Neuronal stem cell (in vitro differentiated cells): ENCODE results near the gene DNM1L.

Source experiments
- DNase-seq: peaks from one replicate; pipeline ENCODE4 v3.0.0-alpha.2; 2013; ENCODE audit warnings: low spot score
- H2AFZ ChIP-seq: one replicate; pipeline ENCODE4 v1.6.1; 2013; ENCODE audit warnings: mild to moderate bottlenecking, low read length, inconsistent platforms
- H2AK5ac ChIP-seq: 2 replicates; pipeline ENCODE4 v1.6.1; 2013; ENCODE audit warnings: low read depth, mild to moderate bottlenecking, inconsistent platforms, low read length, moderate library complexity, mixed read lengths
- H2BK120ac ChIP-seq: 2 replicates; pipeline ENCODE4 v1.6.1; 2013; ENCODE audit warnings: low read depth, mild to moderate bottlenecking, inconsistent platforms, low read length, moderate library complexity, mixed read lengths
- H2BK12ac ChIP-seq: one replicate; pipeline ENCODE4 v1.6.1; 2013; ENCODE audit warnings: low read length, inconsistent platforms
- H2BK15ac ChIP-seq: 2 replicates; pipeline ENCODE4 v1.6.1; 2013; ENCODE audit warnings: mild to moderate bottlenecking, low read length, inconsistent platforms, mixed read lengths
- H2BK5ac ChIP-seq: one replicate; pipeline ENCODE4 v1.6.1; 2013; ENCODE audit warnings: inconsistent platforms, mild to moderate bottlenecking, low read length, moderate library complexity
- H3K14ac ChIP-seq: one replicate; pipeline ENCODE4 v1.6.1; 2013; ENCODE audit warnings: low read length, inconsistent platforms
- H3K18ac ChIP-seq: 2 replicates; pipeline ENCODE4 v1.6.1; 2013; ENCODE audit warnings: low read length, inconsistent platforms
- H3K23ac ChIP-seq: 2 replicates; pipeline ENCODE4 v1.6.1; 2013; ENCODE audit warnings: low read depth, mild to moderate bottlenecking, mixed read lengths, low read length, inconsistent platforms; ENCODE audit not compliant: poor library complexity
- H3K27ac ChIP-seq: replicated peaks from 3 replicates; pipeline ENCODE4 v1.5.1; 2013; ENCODE audit warnings: low read length, inconsistent platforms
- H3K27me3 ChIP-seq, 3 experiments: 2 replicates each; pipeline ENCODE4 v1.6.1; 2013; ENCODE audit warnings: low read length in 3 of 3, mild to moderate bottlenecking in 2 of 3, inconsistent platforms in 1 of 3, low read depth in 1 of 3, mixed read lengths in 1 of 3, moderate library complexity in 1 of 3; ENCODE audit not compliant: control insufficient read depth in 3 of 3, insufficient read depth in 3 of 3
- H3K36me3 ChIP-seq, 2 donors: replicated peaks in 1 of 2; 2 replicates each; pipeline ENCODE4 v1.6.1; 2013; ENCODE audit warnings: low read length in 2 of 2; ENCODE audit not compliant: control insufficient read depth in 2 of 2, insufficient read depth in 2 of 2
- H3K4ac ChIP-seq: 2 replicates; pipeline ENCODE4 v1.6.1; 2013; ENCODE audit warnings: inconsistent platforms, mild to moderate bottlenecking, low read length, moderate library complexity
- H3K4me1 ChIP-seq, 2 donors: 1 replicate in 1 of 2; 2 replicates in 1 of 2; pipeline ENCODE4 v1.6.1; 2013; ENCODE audit warnings: low read length in 2 of 2, low read depth in 1 of 2; ENCODE audit not compliant: control insufficient read depth in 2 of 2, insufficient read depth in 1 of 2
- H3K4me2 ChIP-seq: one replicate; pipeline ENCODE4 v1.6.1; 2013; ENCODE audit warnings: mild to moderate bottlenecking, low read length, inconsistent platforms; ENCODE audit not compliant: insufficient read depth, poor library complexity, severe bottlenecking
- H3K4me3 ChIP-seq, 2 donors: 2 replicates each; pipeline ENCODE4 v1.5.1; 2013; ENCODE audit warnings: low read length in 2 of 2, mild to moderate bottlenecking in 2 of 2, inconsistent platforms in 1 of 2, moderate library complexity in 1 of 2
- H3K79me1 ChIP-seq: one replicate; pipeline ENCODE4 v1.6.1; 2013; ENCODE audit warnings: low read depth, mild to moderate bottlenecking, inconsistent platforms, low read length, moderate library complexity
- H3K9ac ChIP-seq: one replicate; pipeline ENCODE4 v1.6.1; 2013; ENCODE audit warnings: mild to moderate bottlenecking, low read depth, low read length, inconsistent platforms; ENCODE audit not compliant: poor library complexity
- H3K9me3 ChIP-seq, 2 donors: replicated peaks in 1 of 2; 2 replicates each; pipeline versions ENCODE3 to v1.6.1; 2013; ENCODE audit warnings: low read length in 2 of 2, mild to moderate bottlenecking in 2 of 2, inconsistent platforms in 1 of 2, low read depth in 1 of 2, mixed read lengths in 1 of 2, moderate library complexity in 1 of 2; ENCODE audit not compliant: control insufficient read depth in 2 of 2, insufficient read depth in 1 of 2
- H4K8ac ChIP-seq: one replicate; pipeline ENCODE4 v1.6.1; 2013; ENCODE audit warnings: low read depth, mild to moderate bottlenecking, inconsistent platforms, low read length, moderate library complexity
- H4K91ac ChIP-seq: one replicate; pipeline ENCODE4 v1.6.1; 2013; ENCODE audit warnings: low read length, low read depth, mild to moderate bottlenecking, inconsistent platforms; ENCODE audit not compliant: poor library complexity
- WGBS, 2 donors: extraction: QIAGEN DNeasy Blood & Tissue Kit; methylation state at CpG; one replicate each; pipeline ENCODE4 v1.1.7; 2013; ENCODE audit warnings: missing lambda C conversion rate in 2 of 2, mixed read lengths in 1 of 2; ENCODE audit not compliant: insufficient read length in 2 of 2, insufficient replicate concordance in 1 of 2; ENCODE audit errors: extremely low coverage in 2 of 2; 5-methylcytosine and 5-hydroxymethylcytosine counted together

The DNM1L gene

GRCh38 chr12:32765906-32766305, 86.8 kb downstream of the DNM1L start:
- no peak overlapping the region for H4K8ac ChIP-seq
- H2BK12ac ChIP-seq = no peak overlapping the region
- H3K9me3 ChIP-seq = no peaks in the 10 kb centered on the region
- no peaks in the 10 kb centered on the region for H3K79me1 ChIP-seq
- no peaks in the 10 kb centered on the region for H3K4me1 ChIP-seq
- no peak overlapping the region for H2BK120ac ChIP-seq
- H3K9ac ChIP-seq = no peak overlapping the region
- no peak overlapping the region for H2AFZ ChIP-seq
- no peak overlapping the region for H4K91ac ChIP-seq
- WGBS, 2 donors = no CpG with 5 or more reads among the region's 4 CpGs
- H2BK15ac ChIP-seq = no peak overlapping the region
- no peak overlapping the region for H3K14ac ChIP-seq
- H2BK5ac ChIP-seq = no peak overlapping the region
- peaks cover 0 to 15% (median 0%) of the 10 kb centered on the region in 3 experiments for H3K27me3 ChIP-seq
- no peak overlapping the region for H3K18ac ChIP-seq
- no peak overlapping the region for H3K23ac ChIP-seq
- H3K36me3 ChIP-seq = no peaks in the 10 kb centered on the region
- no peak overlapping the region for H3K27ac ChIP-seq
- DNase-seq = no peak
- no peak overlapping the region for H3K4ac ChIP-seq
- H2AK5ac ChIP-seq = no peak overlapping the region
- H3K4me3 ChIP-seq = no peak overlapping the region
- H3K4me2 ChIP-seq = no peak overlapping the region

- H2AFZ ChIP-seq = no peak overlapping the region
- H2BK15ac ChIP-seq = no peak overlapping the region
- no peak overlapping the region for H3K4ac ChIP-seq
- H3K4me3 ChIP-seq = no peak overlapping the region
- no peak overlapping the region for H3K9ac ChIP-seq
- H4K91ac ChIP-seq = no peak overlapping the region
- no peak overlapping the region for H3K4me2 ChIP-seq
- H2BK12ac ChIP-seq = no peak overlapping the region
- H3K4me1 ChIP-seq = no peaks in the 10 kb centered on the region
- WGBS, 2 donors = no CpG with 5 or more reads among the region's 4 CpGs
- H3K27ac ChIP-seq = no peak overlapping the region
- H4K8ac ChIP-seq = no peak overlapping the region
- H3K18ac ChIP-seq = no peak overlapping the region
- H3K23ac ChIP-seq = no peak overlapping the region
- no peak overlapping the region for H2AK5ac ChIP-seq
- no peak overlapping the region for H3K14ac ChIP-seq
- no peaks in the 10 kb centered on the region for H3K9me3 ChIP-seq
- no peaks in the 10 kb centered on the region for H3K36me3 ChIP-seq
- no peaks in the 10 kb centered on the region for H3K79me1 ChIP-seq
- DNase-seq = no peak
- H3K27me3 ChIP-seq = no peaks in the 10 kb centered on the region
- H2BK5ac ChIP-seq = no peak overlapping the region
- H2BK120ac ChIP-seq = no peak overlapping the region
Measured at GRCh38 chr12:32768518-32768917, 89.4 kb downstream of the DNM1L start.

- Histone ChIP-seq H3K79me1 (no peaks in the 10 kb centered on the region), H2BK5ac (no peak overlapping the region), H3K18ac (no peak overlapping the region), H2AFZ (no peak overlapping the region), H3K36me3 (no peaks in the 10 kb centered on the region), H3K27me3 (peaks cover 0 to 3% (median 0%) of the 10 kb centered on the region in 3 experiments), H3K9ac (no peak overlapping the region), H3K27ac (no peak overlapping the region), H2BK120ac (no peak overlapping the region), H3K4me2 (no peak overlapping the region), H2BK12ac (no peak overlapping the region), H3K4me3 (no peak overlapping the region), H4K91ac (no peak overlapping the region), H3K14ac (no peak overlapping the region), H3K4me1 (no peaks in the 10 kb centered on the region), H2BK15ac (no peak overlapping the region), H3K9me3 (no peaks in the 10 kb centered on the region), H4K8ac (no peak overlapping the region), H3K4ac (no peak overlapping the region), H3K23ac (no peak overlapping the region), H2AK5ac (no peak overlapping the region)
- WGBS, 2 donors = no CpG with 5 or more reads among the region's 1 CpG
- no peak for DNase-seq
Measured at GRCh38 chr12:32770141-32770540, 91.0 kb downstream of the DNM1L start.

- H3K9me3 ChIP-seq = no peaks in the 10 kb centered on the region
- H2BK120ac ChIP-seq = no peak overlapping the region
- no peak overlapping the region for H3K4ac ChIP-seq
- H3K36me3 ChIP-seq = no peaks in the 10 kb centered on the region
- no peak overlapping the region for H2BK15ac ChIP-seq
- no peaks in the 10 kb centered on the region for H3K79me1 ChIP-seq
- no peak overlapping the region for H3K14ac ChIP-seq
- H3K23ac ChIP-seq = no peak overlapping the region
- H3K27ac ChIP-seq = no peak overlapping the region
- H3K27me3 ChIP-seq = peaks cover 0 to 7% (median 0%) of the 10 kb centered on the region in 3 experiments
- no peak overlapping the region for H2AK5ac ChIP-seq
- no peak overlapping the region for H3K9ac ChIP-seq
- DNase-seq = no peak
- H3K4me2 ChIP-seq = no peak overlapping the region
- no peak overlapping the region for H4K8ac ChIP-seq
- no peak overlapping the region for H2BK12ac ChIP-seq
- no peak overlapping the region for H4K91ac ChIP-seq
- no CpG with 5 or more reads among the region's 6 CpGs for WGBS, 2 donors
- no peak overlapping the region for H3K18ac ChIP-seq
- H2AFZ ChIP-seq = no peak overlapping the region
- H3K4me1 ChIP-seq = no peaks in the 10 kb centered on the region
- H2BK5ac ChIP-seq = no peak overlapping the region
- H3K4me3 ChIP-seq = no peak overlapping the region
Measured at GRCh38 chr12:32773691-32774090, 94.6 kb downstream of the DNM1L start.
